Fibroblast of pulmonary artery (primary cell): Measurements from ENCODE around the gene ARHGAP9.
A peak's percentile ranks its signal among the peaks of the same experiment; 100 is the strongest.

Source experiments
- DNase-seq: peaks from one replicate; pipeline ENCODE4 v3.0.0-alpha.2; 2010; ENCODE audit warnings: low read depth
- H3K4me3 ChIP-seq: replicated peaks from 2 replicates; pipeline ENCODE4 v1.5.1; 2011; ENCODE audit warnings: low read depth, mild to moderate bottlenecking, control low read depth, low read length, moderate library complexity
- TF ChIP-seq, protein P1 (sequence below): IDR thresholded peaks from 2 replicates; pipeline ENCODE4 v1.5.1; 2011; ENCODE audit warnings: mild to moderate bottlenecking, control low read depth, low read length, inconsistent platforms; ENCODE audit errors: missing control alignments

ARHGAP9 gene

DNA sequence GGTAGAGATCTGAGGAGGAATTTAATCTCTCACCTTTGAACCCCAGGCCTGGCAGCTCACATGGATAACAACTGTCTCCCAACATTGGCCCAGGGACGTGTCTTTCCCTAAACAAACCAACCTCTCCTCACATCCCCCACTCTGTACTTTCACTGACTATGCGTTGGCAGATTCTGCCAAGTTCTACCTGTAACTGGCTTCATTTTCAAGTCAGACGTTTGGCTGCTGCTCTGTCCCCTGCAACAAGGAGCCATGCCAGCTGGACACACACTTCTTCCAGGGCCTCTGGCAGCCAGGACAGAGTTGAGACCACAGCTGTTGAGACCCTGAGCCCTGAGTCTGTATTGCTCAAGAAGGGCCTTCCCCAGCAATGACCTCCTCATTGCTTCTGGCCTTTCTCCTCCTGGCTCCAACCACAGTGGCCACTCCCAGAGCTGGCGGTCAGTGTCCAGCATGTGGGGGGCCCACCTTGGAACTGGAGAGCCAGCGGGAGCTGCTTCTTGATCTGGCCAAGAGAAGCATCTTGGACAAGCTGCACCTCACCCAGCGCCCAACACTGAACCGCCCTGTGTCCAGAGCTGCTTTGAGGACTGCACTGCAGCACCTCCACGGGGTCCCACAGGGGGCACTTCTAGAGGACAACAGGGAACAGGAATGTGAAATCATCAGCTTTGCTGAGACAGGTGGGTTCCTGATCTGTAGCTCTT is 45.0 kb downstream of the ARHGAP9 start, which contains the start of gene INHBC:
TSS of gene INHBC (plus strand) at position 268 of the 707 bp plus-strand sequence. CDS start at position 371, 103 bp downstream.
- no peak for DNase-seq
- TF ChIP-seq, protein P1, sequence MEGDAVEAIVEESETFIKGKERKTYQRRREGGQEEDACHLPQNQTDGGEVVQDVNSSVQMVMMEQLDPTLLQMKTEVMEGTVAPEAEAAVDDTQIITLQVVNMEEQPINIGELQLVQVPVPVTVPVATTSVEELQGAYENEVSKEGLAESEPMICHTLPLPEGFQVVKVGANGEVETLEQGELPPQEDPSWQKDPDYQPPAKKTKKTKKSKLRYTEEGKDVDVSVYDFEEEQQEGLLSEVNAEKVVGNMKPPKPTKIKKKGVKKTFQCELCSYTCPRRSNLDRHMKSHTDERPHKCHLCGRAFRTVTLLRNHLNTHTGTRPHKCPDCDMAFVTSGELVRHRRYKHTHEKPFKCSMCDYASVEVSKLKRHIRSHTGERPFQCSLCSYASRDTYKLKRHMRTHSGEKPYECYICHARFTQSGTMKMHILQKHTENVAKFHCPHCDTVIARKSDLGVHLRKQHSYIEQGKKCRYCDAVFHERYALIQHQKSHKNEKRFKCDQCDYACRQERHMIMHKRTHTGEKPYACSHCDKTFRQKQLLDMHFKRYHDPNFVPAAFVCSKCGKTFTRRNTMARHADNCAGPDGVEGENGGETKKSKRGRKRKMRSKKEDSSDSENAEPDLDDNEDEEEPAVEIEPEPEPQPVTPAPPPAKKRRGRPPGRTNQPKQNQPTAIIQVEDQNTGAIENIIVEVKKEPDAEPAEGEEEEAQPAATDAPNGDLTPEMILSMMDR = no peak
- no peak within 1 kb of the TSS for H3K4me3 ChIP-seq

DNA sequence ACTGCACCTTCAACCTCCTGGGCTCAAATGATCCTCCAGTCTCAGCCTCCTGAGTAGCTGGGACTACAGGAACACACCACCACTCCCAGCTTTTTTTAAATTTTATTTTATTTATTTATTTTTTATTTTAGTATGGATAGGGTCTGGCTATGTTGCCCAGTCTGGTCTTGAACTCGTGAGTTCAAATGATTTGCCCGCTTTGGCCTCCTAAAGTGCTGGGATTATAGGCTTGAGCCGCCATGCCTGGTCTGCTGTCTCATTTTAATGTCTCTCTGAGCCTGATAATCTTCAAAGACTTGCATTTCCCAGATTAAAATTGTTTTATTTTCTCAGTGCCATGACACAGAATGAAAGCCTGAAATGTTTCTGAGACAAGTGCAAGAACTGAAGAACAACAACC is 46.3 kb downstream of the ARHGAP9 start:
- TF ChIP-seq, protein P1 = no peak
- no peak for DNase-seq
- no peak overlapping the region for H3K4me3 ChIP-seq

DNA sequence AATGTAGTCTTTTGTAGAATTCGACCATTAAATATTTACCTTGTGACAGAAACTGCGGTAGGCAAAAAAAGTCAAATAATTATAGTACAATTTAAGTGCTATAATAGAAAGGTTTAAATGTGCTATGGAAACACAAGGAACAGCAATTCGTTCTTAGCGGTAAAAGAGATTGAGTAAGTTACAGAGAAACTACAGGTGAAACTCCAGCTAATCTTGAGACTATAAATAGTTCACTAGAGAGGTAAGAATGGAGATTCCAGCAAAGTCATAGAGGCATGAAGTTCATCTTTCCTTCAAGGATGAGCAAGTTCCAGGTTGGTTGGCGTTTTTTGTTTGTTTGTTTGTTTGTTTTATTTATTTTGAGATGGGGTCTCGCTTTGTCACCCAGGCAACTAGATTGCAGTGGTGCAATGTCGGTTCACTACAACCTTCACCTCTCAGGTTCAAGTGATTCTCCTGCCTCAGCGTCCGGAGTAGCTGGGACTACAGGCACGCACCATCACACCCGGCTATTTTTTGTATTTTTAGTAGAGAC is 47.9 kb downstream of the ARHGAP9 start:
- peak overlapping the region; percentile 75 for H3K4me3 ChIP-seq
- DNase-seq = no peak
- TF ChIP-seq, protein P1 = no peak

DNA sequence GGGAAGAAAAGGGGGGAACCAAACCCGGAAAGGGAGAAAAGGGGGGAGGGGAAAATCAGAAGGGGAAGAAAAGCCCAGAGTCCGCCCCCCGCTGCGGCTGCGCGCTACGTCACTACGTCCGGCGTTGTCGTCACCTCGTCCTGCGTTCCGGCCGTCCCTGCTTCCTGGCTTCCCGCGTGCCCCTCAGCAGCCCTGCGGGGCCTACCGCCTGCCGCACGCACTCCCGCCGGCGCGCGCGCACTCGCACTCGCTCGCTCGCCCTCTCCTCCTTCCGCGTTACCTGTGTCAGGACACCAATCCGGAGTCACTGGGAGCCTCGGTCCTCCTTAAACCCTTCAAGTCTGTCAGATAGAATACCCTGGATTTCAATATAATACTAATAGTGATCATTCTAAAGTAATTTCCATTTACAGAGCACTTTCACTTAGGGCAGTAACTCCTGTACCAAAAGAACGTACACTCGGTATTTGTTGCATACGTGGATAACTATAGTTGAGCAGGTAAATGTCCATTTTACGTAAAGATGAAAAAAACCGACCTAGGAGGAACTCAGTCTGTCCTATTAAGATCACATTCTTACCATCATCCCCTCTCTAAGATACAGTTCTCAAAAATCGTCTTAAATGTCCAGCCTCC is 48.6 kb downstream of the ARHGAP9 start, which contains the start of gene R3HDM2:
TSS of gene R3HDM2 (minus strand) at position 113 of the 636 bp plus-strand sequence. CDS start 120,615 bp downstream, outside the sequence.
- TF ChIP-seq, protein P1 = no peak
- peak within 1 kb of the TSS; percentile 75 for H3K4me3 ChIP-seq
- DNase-seq = peak; percentile 96

DNA sequence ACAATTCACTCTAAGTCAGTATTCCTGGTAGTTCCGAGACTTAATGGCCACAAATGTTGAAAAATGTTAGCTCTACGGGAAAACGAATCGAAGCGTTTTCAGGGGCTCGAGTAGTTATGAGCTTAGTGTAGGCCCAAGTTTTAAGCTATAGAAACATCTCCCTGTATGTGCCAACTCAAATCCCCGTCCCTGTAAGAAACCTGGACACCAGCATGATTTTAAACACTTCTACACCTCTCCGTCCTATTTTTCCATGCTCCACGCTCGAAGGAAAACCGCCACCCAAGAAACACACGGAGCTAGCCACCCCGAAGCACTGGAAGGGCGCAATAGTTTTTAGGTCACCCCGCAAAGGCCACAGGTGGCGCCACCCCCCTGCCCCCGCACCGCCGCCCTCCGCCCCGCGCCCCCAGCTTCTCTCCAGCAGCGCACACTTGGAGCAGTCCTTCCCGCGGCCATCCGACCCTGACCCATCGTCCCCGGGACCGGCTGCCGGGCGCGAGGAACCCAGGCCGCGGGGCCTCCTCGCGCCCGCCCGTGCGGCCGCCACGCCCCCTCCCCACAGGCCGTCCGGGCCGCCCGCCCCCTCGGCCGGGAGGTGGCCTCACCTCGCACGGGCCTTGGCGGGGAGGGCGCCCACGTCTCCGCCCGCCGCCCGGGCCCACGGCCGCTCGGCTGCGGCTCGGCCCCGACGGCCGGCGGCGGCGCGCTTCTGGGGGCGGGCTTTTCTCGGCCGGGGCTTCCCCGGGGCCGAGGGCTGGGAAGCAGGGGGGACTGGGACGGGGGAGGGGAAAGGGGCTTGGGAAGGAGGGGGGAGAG is 49.3 kb downstream of the ARHGAP9 start:
- TF ChIP-seq, protein P1 = no peak
- peak; percentile 33 for DNase-seq
- H3K4me3 ChIP-seq = peak overlapping the region; percentile 75

DNA sequence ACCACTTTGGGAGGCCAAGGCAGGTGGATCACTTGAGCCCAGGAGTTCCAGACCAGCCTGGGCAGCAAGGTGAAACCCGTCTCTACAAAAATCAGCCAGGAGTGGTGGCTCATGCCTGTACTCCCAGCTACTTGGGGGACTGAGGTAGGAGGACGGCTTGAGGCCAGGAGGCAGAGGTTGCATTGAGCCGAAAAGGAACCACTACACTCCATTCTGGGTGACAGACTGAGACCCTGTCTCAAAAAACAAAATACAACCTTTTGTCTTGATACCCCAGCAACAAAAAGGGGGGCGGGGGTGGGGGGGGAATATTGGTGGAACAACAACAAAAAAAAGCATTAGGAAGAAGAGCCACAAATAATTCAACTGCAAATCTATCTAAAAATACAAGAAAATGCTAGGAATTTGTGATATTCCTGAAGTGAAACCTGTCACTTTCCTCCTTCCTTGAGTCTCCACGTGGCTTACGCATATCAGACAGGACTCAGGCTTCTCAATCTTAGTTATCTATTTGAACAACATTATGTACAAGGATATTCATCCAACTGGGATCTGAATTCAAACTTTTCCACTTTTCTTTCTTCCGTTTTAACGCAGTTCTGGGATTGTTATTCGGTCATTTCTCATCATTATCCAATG is 50.1 kb downstream of the ARHGAP9 start:
- TF ChIP-seq, protein P1 = no peak
- peak overlapping the region; percentile 75 for H3K4me3 ChIP-seq
- DNase-seq = no peak
